Activated CD8-positive, alpha-beta T cell treated with anti-CD3 and anti-CD28 coated beads for 36 hours (primary cell): ENCODE measurements around the gene KREMEN2. TPM values are rescaled to one million over a fixed set of nuclear protein-coding genes. Genes with fewer than 3 reads are reported as not detected.

Experiments used
- ATAC-seq: fragments of 200-7000 bp; cut with Tn5 transposase; one replicate; pipeline ENCODE4 v1.10.0; 2021; ENCODE audit warnings: mild to moderate bottlenecking, moderate library complexity
- CTCF ChIA-PET: fragments of 350-600 bp; sonication (Branson Sonifier 250); formaldehyde crosslinking; loops from one replicate; lab custom pipeline; 2021; ENCODE audit warnings: antibody characterized with exemption; lab: Charles Lee
- POLR2A ChIA-PET: fragments of 350-600 bp; sonication (Branson Sonifier 250); formaldehyde crosslinking; loops from one replicate; lab custom pipeline; 2021; ENCODE audit warnings: antibody characterized with exemption; lab: Charles Lee
- DNase-seq: peaks from one replicate; pipeline ENCODE4 v3.0.0-alpha.2; 2020
- H3K27ac Mint-ChIP-seq: one replicate; pipeline ENCODE4 v1.8.0; 2021; ENCODE audit warnings: mild to moderate bottlenecking, mixed read lengths
- H3K27me3 Mint-ChIP-seq: one replicate; pipeline ENCODE4 v1.8.0; 2021; ENCODE audit warnings: mixed read lengths
- H3K36me3 Mint-ChIP-seq: one replicate; pipeline ENCODE4 v1.8.0; 2021; ENCODE audit warnings: low read depth, mixed read lengths
- H3K4me1 Mint-ChIP-seq: one replicate; pipeline ENCODE4 v1.8.0; 2021; ENCODE audit warnings: low read depth, mixed read lengths
- H3K4me3 Mint-ChIP-seq: one replicate; pipeline ENCODE4 v1.8.0; 2021; ENCODE audit warnings: mild to moderate bottlenecking, moderate library complexity, mixed read lengths
- H3K9me3 Mint-ChIP-seq: one replicate; pipeline ENCODE4 v1.8.0; 2021; ENCODE audit warnings: mixed read lengths
- CTCF ChIP-seq: fragments of 200-600 bp; IDR thresholded peaks from one replicate; pipeline ENCODE4 v1.8.0; 2022; ENCODE audit warnings: antibody characterized with exemption, mild to moderate bottlenecking
- intact Hi-C: fragments of 100-400 bp; cut with micrococcal nuclease; formaldehyde crosslinking; loops from one replicate; pipeline ENCODE4 v1.10.0; 2022
- total RNA-seq, 2 experiments: library from RNA; stranded (reverse); gene quantifications; one replicate each; pipeline ENCODE4 v1.2.3, GENCODE V29; 2021

Gene KREMEN2
- total RNA-seq, 2 experiments from 2014 or later: 0.22 TPM; not detected in 1

- intact Hi-C loops: no loop called here
- POLR2A ChIA-PET: interaction anchor here (0.9 kb wide), 1 partner anchor 18 kb away, joined by 3 read pairs; no protein-coding TSS in a partner anchor
- DNase-seq (no peak), ATAC-seq (no peak)
- TF ChIP-seq CTCF: no peak
- no peak overlapping the region for H3K27ac Mint-ChIP-seq
- no peaks in the 10 kb centered on the region for H3K9me3 Mint-ChIP-seq
- CTCF ChIA-PET: interaction anchor here (0.8 to 1.0 kb wide), 2 partner anchors 17 to 19 kb away, joined by 3 to 6 read pairs; no protein-coding TSS in a partner anchor
- no peak overlapping the region for H3K4me3 Mint-ChIP-seq
- H3K4me1 Mint-ChIP-seq: peaks cover 17% of the 10 kb centered on the region
- peaks cover 11% of the 10 kb centered on the region for H3K27me3 Mint-ChIP-seq
- H3K36me3 Mint-ChIP-seq: no peaks in the 10 kb centered on the region
Measured at GRCh38 chr16:3012246-3012645, 48.2 kb downstream of the KREMEN2 start.

GRCh38 chr16:3012828-3013420 lies 48.8 kb downstream of the KREMEN2 start, which contains the start of gene CLDN9:
Gene CLDN9, plus strand, starts transcription at chr16:3012923. Its CDS starts 440 bp downstream, at chr16:3013363.
- Mint-ChIP-seq H3K4me3 (no peak within 1 kb of the TSS), H3K27ac (no peak within 1 kb of the TSS), H3K36me3 (no peaks in the 10 kb centered on the region), H3K4me1 (peaks cover 10% of the 10 kb centered on the region), H3K27me3 (peaks cover 11% of the 10 kb centered on the region), H3K9me3 (no peaks in the 10 kb centered on the region)
- ChIA-PET CTCF (interaction anchor here (0.8 to 1.0 kb wide), 2 partner anchors 16 to 18 kb away, joined by 3 to 6 read pairs; no protein-coding TSS in a partner anchor), POLR2A (no interaction called here)
- intact Hi-C loops: no loop called here
- DNase-seq (no peak), ATAC-seq (peak; percentile 50)
- no peak for TF ChIP-seq CTCF

- ATAC-seq (no peak), DNase-seq (no peak)
- peaks cover 11% of the 10 kb centered on the region for H3K27me3 Mint-ChIP-seq
- no peak overlapping the region for H3K4me3 Mint-ChIP-seq
- no peak overlapping the region for H3K27ac Mint-ChIP-seq
- H3K36me3 Mint-ChIP-seq: no peaks in the 10 kb centered on the region
- CTCF ChIA-PET: interaction anchor here (1.0 to 2.1 kb wide), 2 partner anchors 14 to 35 kb away, joined by 3 to 8 read pairs; no protein-coding TSS in a partner anchor
- POLR2A ChIA-PET: interaction anchor here (1.6 kb wide), 1 partner anchor 10 kb away, joined by 3 read pairs; no protein-coding TSS in a partner anchor
- no peak for TF ChIP-seq CTCF
- peaks cover 8% of the 10 kb centered on the region for H3K4me1 Mint-ChIP-seq
- no peaks in the 10 kb centered on the region for H3K9me3 Mint-ChIP-seq
- intact Hi-C loops: no loop called here
Measured at GRCh38 chr16:3013491-3013951, 49.4 kb downstream of the KREMEN2 start.

GRCh38 chr16:3013998-3014690 lies 50.1 kb downstream of the KREMEN2 start:
- POLR2A ChIA-PET: interaction anchor here (1.6 kb wide), 1 partner anchor 9 kb away, joined by 3 read pairs; no protein-coding TSS in a partner anchor
- Mint-ChIP-seq H3K27me3 (peaks cover 11% of the 10 kb centered on the region), H3K4me3 (no peak overlapping the region), H3K4me1 (peaks cover 4% of the 10 kb centered on the region), H3K27ac (no peak overlapping the region), H3K9me3 (no peaks in the 10 kb centered on the region), H3K36me3 (no peaks in the 10 kb centered on the region)
- ATAC-seq (no peak), DNase-seq (no peak)
- CTCF ChIA-PET: interaction anchor here (1.0 to 2.1 kb wide), 2 partner anchors 13 to 34 kb away, joined by 3 to 8 read pairs; no protein-coding TSS in a partner anchor
- no peak for TF ChIP-seq CTCF
- intact Hi-C loops: no loop called here
